BE2C (cell line): Measurements from ENCODE around the gene TRIM65.

ENCODE experiments used
- DNase-seq: peaks from one replicate; pipeline ENCODE4 v3.0.0-alpha.2; 2020
- H3K27me3 ChIP-seq: fragments of 250-450 bp; sonication (Bioruptor Pico); 2 replicates; pipeline ENCODE4 v1.5.1; 2020; ENCODE audit warnings: mild to moderate bottlenecking
- H3K36me3 ChIP-seq: fragments of 250-450 bp; sonication (Bioruptor Pico); 2 replicates; pipeline ENCODE4 v1.5.1; 2020; ENCODE audit warnings: mild to moderate bottlenecking
- H3K4me1 ChIP-seq: fragments of 250-450 bp; sonication (Bioruptor Pico); 2 replicates; pipeline ENCODE4 v1.5.1; 2020
- H3K4me3 ChIP-seq: 2 replicates; pipeline ENCODE4 v1.5.1; 2011; ENCODE audit warnings: low read depth, low read length
- H3K9me3 ChIP-seq: fragments of 250-450 bp; sonication (Bioruptor Pico); 2 replicates; pipeline ENCODE4 v1.5.1; 2020
- TF ChIP-seq, protein P1 (sequence below): IDR thresholded peaks from 2 replicates; pipeline ENCODE4 v1.5.1; 2012; ENCODE audit warnings: mild to moderate bottlenecking, low read depth, low read length

Gene TRIM65

GRCh38 chr17:75940727-75941441 is 44.1 kb upstream of the TRIM65 start, which contains the start of gene FBF1:
Gene FBF1 (minus strand): TSS chr17:75941042. CDS start chr17:75938149, 2,893 bp downstream.
- no peaks in the 10 kb centered on the region for H3K36me3 ChIP-seq
- H3K27me3 ChIP-seq, result no peaks in the 10 kb centered on the region
- peak; percentile 98 for DNase-seq
- no peaks in the 10 kb centered on the region for H3K9me3 ChIP-seq
- H3K4me3 ChIP-seq, result peak within 1 kb of the TSS; percentile 86
- peaks cover 6% of the 10 kb centered on the region for H3K4me1 ChIP-seq
- TF ChIP-seq, protein P1, sequence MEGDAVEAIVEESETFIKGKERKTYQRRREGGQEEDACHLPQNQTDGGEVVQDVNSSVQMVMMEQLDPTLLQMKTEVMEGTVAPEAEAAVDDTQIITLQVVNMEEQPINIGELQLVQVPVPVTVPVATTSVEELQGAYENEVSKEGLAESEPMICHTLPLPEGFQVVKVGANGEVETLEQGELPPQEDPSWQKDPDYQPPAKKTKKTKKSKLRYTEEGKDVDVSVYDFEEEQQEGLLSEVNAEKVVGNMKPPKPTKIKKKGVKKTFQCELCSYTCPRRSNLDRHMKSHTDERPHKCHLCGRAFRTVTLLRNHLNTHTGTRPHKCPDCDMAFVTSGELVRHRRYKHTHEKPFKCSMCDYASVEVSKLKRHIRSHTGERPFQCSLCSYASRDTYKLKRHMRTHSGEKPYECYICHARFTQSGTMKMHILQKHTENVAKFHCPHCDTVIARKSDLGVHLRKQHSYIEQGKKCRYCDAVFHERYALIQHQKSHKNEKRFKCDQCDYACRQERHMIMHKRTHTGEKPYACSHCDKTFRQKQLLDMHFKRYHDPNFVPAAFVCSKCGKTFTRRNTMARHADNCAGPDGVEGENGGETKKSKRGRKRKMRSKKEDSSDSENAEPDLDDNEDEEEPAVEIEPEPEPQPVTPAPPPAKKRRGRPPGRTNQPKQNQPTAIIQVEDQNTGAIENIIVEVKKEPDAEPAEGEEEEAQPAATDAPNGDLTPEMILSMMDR, result 0 out of 2 replicates have a peak, but pooled peaks have one; percentile 2

DNA sequence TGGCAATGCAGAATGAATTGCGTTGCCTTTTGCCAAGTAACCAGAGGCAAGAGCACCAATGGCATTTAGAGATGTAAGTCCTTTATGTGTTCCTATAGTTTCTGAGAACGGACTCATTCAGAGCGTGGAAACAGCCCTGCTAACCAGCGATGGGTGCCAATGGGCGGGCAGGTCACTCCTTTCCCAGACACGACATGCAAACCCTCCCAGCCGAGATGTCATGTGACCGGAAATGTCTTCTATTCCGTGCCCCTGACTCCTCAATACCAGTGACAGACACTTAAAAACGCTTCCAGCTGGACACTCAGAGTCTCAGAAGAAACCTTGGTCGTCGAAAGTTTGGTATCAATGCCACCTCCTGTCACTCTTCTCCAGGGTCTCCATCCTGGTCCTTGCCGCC is 40.9 kb upstream of the TRIM65 start:
- H3K36me3 ChIP-seq, result no peaks in the 10 kb centered on the region
- H3K27me3 ChIP-seq, result no peaks in the 10 kb centered on the region
- TF ChIP-seq, protein P1, result no peak
- no peak for DNase-seq
- H3K4me1 ChIP-seq, result peaks cover 6% of the 10 kb centered on the region
- peak overlapping the region; percentile 42 for H3K4me3 ChIP-seq
- no peaks in the 10 kb centered on the region for H3K9me3 ChIP-seq

- no peaks in the 10 kb centered on the region for H3K27me3 ChIP-seq
- H3K36me3 ChIP-seq, result no peaks in the 10 kb centered on the region
- H3K4me3 ChIP-seq, result no peak overlapping the region
- peaks cover 6% of the 10 kb centered on the region for H3K4me1 ChIP-seq
- no peak for DNase-seq
- no peaks in the 10 kb centered on the region for H3K9me3 ChIP-seq
- TF ChIP-seq, protein P1, result no peak
Measured at GRCh38 chr17:75933808-75934207, 37.1 kb upstream of the TRIM65 start.

DNA sequence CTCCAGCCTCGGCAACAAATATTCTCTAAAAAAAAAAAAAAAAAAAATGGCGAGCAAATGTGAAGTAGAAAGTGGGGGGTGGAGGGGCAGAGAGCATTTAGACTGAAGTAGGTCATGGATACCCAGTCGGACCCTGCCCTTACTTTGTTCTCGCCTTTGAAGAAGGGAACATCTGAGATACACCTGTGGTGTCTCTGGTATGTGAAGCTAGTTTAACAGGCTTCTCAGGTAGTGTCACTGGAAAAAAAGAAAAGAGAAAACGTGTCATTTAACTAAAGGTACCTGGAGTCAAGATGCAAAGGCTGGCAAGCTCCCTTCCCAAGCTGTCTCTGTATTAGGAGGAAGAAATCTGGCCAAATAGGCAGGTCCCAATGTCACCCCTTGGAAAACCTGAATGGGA is 36.1 kb upstream of the TRIM65 start:
- TF ChIP-seq, protein P1, result no peak

GRCh38 chr17:75931062-75931461 is 34.3 kb upstream of the TRIM65 start:
- no peaks in the 10 kb centered on the region for H3K9me3 ChIP-seq
- no peaks in the 10 kb centered on the region for H3K4me1 ChIP-seq
- no peak overlapping the region for H3K4me3 ChIP-seq
- no peaks in the 10 kb centered on the region for H3K36me3 ChIP-seq
- TF ChIP-seq, protein P1, result no peak
- no peak for DNase-seq
- no peaks in the 10 kb centered on the region for H3K27me3 ChIP-seq

More for the DNA sequence above, 36.1 kb upstream of the TRIM65 start:
- no peak for DNase-seq
- no peaks in the 10 kb centered on the region for H3K36me3 ChIP-seq
- H3K4me1 ChIP-seq, result peaks cover 3% of the 10 kb centered on the region
- no peak overlapping the region for H3K4me3 ChIP-seq
- H3K9me3 ChIP-seq, result no peaks in the 10 kb centered on the region
- no peaks in the 10 kb centered on the region for H3K27me3 ChIP-seq

DNA sequence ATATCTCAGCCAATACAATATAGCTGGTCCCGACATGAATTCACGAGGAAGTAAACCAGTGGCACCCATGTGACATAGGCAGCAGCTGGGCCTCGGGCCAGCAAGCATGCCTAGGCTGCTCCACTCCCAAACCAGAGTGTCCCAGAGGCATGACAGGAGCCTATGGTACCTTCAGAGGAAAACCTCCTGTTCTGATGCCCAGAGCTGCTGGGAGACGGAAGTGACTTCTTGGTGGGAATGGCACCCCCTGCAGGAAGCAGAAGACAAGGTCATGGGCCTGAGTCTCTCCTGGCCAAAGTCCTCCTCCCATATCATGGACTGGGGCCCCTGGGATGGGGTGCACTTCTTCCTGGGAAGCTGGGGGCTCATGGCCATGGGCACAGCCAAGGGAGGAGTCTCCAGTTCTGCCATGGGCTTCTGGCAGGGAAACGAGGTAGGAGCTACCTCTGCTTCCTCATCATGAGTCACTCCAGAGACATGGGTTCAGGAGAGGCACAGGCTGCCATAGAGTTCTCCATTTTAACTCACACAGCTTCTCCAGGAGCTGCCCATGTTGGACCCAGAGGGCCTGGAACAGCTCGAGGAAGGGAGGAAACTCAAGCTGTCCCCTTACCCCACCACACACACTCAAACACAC is 30.7 kb upstream of the TRIM65 start:
- Histone ChIP-seq H3K4me1 (no peaks in the 10 kb centered on the region), H3K4me3 (no peak overlapping the region), H3K36me3 (no peaks in the 10 kb centered on the region), H3K9me3 (no peaks in the 10 kb centered on the region), H3K27me3 (no peaks in the 10 kb centered on the region)
- TF ChIP-seq, protein P1, result peak; percentile 37; the same call in 1 of the 2 replicates
- DNase-seq, result peak; percentile 46
